Non-pigmented ciliary epithelial cell (primary cell): Measurements from ENCODE around the gene CBLL1.

Experiments
- DNase-seq: peaks from one replicate; pipeline ENCODE4 v3.0.0-alpha.2; 2010; ENCODE audit warnings: low read depth

Gene CBLL1

DNA sequence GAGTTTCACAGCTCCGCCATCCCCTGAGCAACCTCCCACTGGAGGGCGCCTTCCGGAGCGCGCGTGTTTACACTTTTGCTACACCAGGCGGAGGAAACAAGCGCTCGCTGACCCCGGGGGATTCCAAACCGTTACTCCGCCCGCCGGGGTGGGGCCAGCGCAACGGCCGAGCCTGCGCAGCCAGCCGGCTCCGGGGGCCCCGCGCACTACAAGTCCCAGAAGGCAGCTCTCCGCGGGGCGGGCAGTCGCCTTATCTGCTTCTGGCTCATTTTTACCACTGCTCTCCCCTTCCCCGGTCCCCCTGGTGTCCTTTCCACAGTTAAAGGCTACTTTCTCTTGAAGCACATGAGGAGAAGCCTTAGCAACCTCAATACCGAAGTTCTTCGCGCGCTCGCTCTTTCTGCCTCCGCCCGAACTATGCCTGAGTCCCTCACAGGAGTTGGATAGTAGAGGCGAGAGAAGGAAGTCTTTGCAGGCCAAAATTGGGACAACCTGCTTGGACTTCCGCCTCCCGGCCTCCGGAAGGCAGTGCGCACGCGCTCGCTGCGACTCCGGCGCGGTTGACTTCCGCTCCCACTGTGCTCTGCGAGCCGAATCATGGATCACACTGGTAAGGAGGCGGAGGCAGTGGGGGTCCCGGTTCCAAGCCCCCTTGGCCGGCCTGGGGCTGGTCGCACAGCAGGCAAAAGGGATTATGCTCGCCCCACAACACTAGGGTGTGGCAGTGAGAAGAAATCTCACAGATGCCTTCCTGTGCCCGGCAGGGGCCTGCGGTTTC lies at the start of gene CBLL1:
CBLL1 (plus strand) TSS at position 576 of the 778 bp plus-strand sequence; CDS start at position 598, 22 bp downstream.
- peak; percentile 76 for DNase-seq

DNA sequence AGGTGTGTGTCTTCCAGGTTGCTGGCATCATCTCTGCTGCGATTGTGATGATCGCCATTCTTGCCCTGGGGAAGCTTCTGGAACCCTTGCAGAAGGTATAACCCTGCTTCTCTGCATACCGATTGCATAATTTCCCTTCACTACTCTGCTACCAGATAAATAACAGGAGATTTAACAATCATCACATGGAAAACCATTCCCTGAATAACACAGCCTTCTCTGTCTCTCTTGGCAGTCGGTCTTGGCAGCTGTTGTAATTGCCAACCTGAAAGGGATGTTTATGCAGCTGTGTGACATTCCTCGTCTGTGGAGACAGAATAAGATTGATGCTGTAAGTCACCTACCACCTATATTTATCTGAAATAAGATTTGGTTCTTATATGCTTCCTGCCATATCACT lies 49.6 kb upstream of the CBLL1 start:
- DNase-seq: no peak

DNA sequence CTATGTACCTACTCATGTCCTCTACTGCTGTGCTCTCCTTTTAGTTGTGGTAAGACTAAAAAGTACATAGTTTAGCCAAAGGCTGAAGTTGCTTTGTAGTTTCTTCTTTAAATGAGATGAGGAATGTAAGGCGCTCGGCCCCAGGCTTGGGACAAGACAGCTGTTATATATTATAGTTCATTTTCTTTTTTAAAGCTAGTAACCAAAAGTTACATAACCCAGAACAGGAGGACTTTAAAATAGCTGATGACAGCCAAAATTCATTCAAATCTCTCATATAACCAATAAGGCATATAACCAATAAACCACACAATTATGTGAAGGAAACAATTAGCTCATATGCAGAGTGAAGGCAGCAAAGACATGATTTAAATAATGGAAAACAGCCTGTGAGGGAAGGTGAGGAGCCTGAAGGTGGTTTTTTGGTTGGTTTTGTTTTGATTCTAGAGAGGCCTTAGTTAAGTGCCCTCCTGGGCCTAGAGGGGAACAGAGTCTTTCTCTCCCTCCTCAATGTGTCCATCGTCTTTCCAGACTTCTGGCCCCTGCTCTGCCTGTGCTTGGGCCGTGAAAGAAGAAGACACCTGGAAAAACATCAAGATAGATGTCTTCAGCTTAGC lies 47.5 kb upstream of the CBLL1 start:
- DNase-seq: no peak

- DNase-seq: no peak
These were observed 46.5 kb upstream of the CBLL1 start for GRCh38 chr7:107697321-107698049.

DNA sequence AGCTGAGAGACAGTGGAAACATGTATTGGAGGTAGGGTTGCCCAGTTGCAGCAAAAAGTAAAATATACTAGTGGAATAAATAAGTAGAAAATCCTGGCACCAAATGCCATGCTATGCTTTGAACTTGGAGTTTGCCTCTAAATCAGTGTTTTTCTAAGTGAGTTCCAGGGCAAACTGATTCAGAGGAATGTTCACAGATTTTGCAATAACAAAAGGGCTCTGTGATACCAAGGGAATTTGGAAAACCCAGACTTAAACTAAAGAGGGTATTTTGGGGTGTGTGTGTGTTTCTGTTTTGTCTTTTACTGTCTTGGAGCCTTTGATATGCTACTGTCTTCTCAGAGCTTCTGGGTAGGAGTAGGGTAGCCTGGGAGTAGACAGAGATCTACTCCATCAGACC lies 43.4 kb upstream of the CBLL1 start:
- DNase-seq: no peak

- no peak for DNase-seq
These were observed 42.8 kb upstream of the CBLL1 start for GRCh38 chr7:107701191-107701590.

GRCh38 chr7:107703219-107703618 lies 40.7 kb upstream of the CBLL1 start:
- DNase-seq: no peak

- DNase-seq: no peak
These were observed 40.1 kb upstream of the CBLL1 start for GRCh38 chr7:107703872-107704271.

- DNase-seq: no peak
These were observed 35.0 kb upstream of the CBLL1 start for GRCh38 chr7:107708956-107709355.

DNA sequence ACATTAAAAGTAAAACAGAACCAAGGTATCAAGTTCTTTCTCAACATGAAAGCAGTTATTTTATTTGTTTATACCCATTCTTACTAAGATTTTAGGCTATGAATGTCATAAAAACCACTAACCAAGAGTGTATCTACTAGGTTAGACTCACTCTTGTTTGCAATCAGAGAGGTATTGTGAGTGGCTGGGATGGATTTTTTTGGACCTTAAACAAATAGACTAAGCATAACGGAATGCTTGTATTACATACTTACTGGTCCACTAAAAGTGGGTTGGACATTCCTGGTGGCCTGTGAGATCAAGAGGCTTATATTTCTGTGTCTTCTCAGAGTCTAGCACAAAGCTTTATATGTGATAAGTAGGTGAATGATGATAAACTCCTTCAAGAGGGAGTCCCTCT lies 32.6 kb upstream of the CBLL1 start:
- no peak for DNase-seq

DNA sequence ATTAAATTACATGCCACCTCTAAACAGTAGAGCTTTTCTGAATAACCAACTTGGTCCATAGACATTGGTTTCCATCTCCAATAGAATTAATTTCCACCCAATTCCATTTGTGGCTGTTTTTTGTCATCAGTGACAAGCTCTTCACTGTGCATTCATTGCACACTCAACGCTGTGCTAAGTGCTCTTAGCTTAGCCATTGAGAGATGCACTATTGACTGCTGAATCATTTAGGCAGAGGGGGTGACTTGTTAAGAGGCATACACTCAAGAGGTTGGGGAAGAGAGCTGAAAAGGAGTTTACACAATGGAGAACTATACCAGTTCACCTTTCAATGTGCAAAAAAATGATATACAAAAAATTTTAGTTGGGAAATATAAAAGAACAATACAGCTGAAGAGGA lies 31.9 kb upstream of the CBLL1 start:
- DNase-seq: no peak

- DNase-seq: no peak
These were observed 31.0 kb upstream of the CBLL1 start for GRCh38 chr7:107712896-107713295.

DNA sequence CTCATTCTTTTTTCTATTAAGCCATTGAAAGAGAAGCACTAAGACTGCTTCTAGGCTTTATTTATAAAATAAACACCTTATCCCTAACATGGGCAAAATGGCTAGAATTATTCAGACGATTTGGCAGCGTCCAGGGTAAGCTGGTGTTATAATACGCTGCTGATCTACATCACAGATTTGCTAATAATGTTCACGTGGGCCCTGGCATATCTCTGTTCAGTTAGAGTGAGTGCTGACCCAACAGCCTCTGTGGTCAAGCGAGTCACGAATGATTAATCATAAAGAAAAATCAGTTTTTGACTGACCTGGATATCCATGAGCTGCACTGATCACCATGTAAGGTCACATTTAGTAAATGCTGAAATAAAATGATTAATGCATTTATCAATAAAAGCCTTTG lies 28.4 kb upstream of the CBLL1 start:
- DNase-seq: no peak

- no peak for DNase-seq
These were observed 25.3 kb upstream of the CBLL1 start for GRCh38 chr7:107718456-107719193.

- DNase-seq: no peak
These were observed 22.7 kb upstream of the CBLL1 start for GRCh38 chr7:107721286-107721685.

- no peak for DNase-seq
These were observed 20.7 kb upstream of the CBLL1 start for GRCh38 chr7:107723255-107723654.

GRCh38 chr7:107725138-107725740 lies 18.7 kb upstream of the CBLL1 start:
- no peak for DNase-seq

GRCh38 chr7:107726356-107727130 lies 17.4 kb upstream of the CBLL1 start:
- no peak for DNase-seq

GRCh38 chr7:107728276-107728675 lies 15.7 kb upstream of the CBLL1 start:
- no peak for DNase-seq

DNA sequence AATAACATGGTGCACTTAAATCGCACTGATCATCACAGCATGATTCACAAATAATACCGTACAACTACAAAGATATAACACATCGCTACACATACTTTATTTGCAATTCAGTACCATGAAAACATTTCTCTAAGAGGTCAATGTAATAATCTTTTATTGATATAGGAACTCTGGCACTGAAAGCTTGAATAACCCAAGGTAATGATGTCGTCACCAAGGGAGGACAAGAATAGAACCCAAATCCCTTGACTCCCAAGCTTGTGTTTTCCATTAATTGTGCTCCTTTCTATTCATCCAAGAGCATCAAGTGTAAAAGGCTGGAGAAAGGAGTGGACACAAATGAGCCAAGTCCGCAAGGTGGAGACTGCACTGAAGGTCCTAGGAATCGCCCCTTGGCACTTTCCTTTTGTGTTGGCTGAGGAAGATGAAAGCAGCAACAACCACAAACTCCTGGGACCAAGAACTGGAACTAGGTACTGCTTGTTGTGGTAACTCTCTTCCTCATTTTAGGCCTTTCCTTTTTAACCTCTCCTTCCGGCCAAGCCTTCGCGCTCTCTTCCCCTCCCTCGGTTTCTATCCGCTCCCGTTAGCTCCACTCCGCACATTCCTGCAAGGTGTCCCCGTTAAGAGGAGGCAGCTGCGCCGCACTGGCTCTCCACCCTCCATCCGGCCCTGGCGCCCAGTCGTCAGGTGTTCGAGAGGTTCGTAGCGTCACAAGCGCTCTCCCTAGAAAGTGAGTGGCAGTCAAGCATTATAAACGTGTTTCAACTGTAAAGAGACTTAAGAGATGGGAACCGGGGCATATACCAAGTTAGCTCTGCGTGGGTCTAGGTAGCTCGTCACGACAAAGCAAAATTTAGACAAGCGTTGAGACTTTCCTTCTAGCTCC lies 1.0 kb upstream of the CBLL1 start:
- no peak for DNase-seq
